Tibial nerve (tissue), 4 donors: Measurements from ENCODE around the gene FLVCR2. TPM values are rescaled to one million over a fixed set of nuclear protein-coding genes. Genes with fewer than 3 reads are reported as not detected.

Experiments
- DNase-seq, 2 donors: peaks; one replicate each; pipeline ENCODE4 v3.0.0-alpha.2; 2019; ENCODE audit warnings: low spot score in 2 of 2
- H3K27ac ChIP-seq, 4 donors: fragments of 200-600 bp; sonication (generic) in 3 of 4; one replicate each; pipeline ENCODE4 v1.5.1; 2017 to 2019; ENCODE audit warnings: mild to moderate bottlenecking in 1 of 4
- H3K27me3 ChIP-seq, 2 donors: fragments of 200-600 bp; sonication (generic) in 1 of 2; one replicate each; pipeline versions ENCODE4 v1.5.1 to v1.6.0; 2017 to 2019
- H3K36me3 ChIP-seq, 3 donors: fragments of 200-600 bp; sonication (generic); one replicate each; pipeline ENCODE4 v1.5.1; 2018 to 2019
- H3K4me1 ChIP-seq, 4 donors: fragments of 200-600 bp; sonication (generic) in 3 of 4; one replicate each; pipeline ENCODE4 v1.5.1; 2017 to 2019
- H3K4me3 ChIP-seq, 4 donors: fragments of 200-600 bp; sonication (generic) in 3 of 4; one replicate each; pipeline ENCODE4 v1.5.1; 2017 to 2019; ENCODE audit warnings: mild to moderate bottlenecking in 1 of 4, moderate library complexity in 1 of 4
- H3K9me3 ChIP-seq, 4 donors: fragments of 200-600 bp; sonication (generic) in 3 of 4; one replicate each; pipeline ENCODE4 v1.5.1; 2017 to 2019
- CTCF ChIP-seq, 5 experiments: fragments of 200-600 bp in 3 of 5; fragments of 450-650 bp in 2 of 5; sonication (generic) in 3 of 5; IDR thresholded peaks; one replicate each; pipeline ENCODE4 v1.5.1; 2016 to 2019; ENCODE audit warnings: antibody characterized with exemption in 5 of 5, mild to moderate bottlenecking in 3 of 5, moderate library complexity in 2 of 5
- EP300 ChIP-seq, 2 donors: sonication (generic); formaldehyde crosslinking; IDR thresholded peaks; one replicate each; pipeline ENCODE4 v1.6.1; 2017; ENCODE audit warnings: antibody characterized with exemption in 2 of 2, mild to moderate bottlenecking in 1 of 2
- POLR2A ChIP-seq, 2 donors: fragments of 450-650 bp; IDR thresholded peaks; one replicate each; pipeline ENCODE4 v1.6.1; 2017; ENCODE audit warnings: antibody characterized with exemption in 2 of 2, mild to moderate bottlenecking in 2 of 2, moderate library complexity in 2 of 2
- WGBS, 2 donors: methylation state at CpG; one replicate each; pipeline ENCODE4 v1.1.5; 2018; 5-methylcytosine and 5-hydroxymethylcytosine counted together
- total RNA-seq, 4 donors: library from RNA; depleted of rRNA; stranded (reverse); fragments of >200 nt; gene quantifications; one replicate each; pipeline ENCODE4 v1.1.0, GENCODE V29; 2016

FLVCR2 gene
- total RNA-seq, 4 donors from 2014 or later, result 65.9 to 86.1 (median 74.4) TPM

DNA sequence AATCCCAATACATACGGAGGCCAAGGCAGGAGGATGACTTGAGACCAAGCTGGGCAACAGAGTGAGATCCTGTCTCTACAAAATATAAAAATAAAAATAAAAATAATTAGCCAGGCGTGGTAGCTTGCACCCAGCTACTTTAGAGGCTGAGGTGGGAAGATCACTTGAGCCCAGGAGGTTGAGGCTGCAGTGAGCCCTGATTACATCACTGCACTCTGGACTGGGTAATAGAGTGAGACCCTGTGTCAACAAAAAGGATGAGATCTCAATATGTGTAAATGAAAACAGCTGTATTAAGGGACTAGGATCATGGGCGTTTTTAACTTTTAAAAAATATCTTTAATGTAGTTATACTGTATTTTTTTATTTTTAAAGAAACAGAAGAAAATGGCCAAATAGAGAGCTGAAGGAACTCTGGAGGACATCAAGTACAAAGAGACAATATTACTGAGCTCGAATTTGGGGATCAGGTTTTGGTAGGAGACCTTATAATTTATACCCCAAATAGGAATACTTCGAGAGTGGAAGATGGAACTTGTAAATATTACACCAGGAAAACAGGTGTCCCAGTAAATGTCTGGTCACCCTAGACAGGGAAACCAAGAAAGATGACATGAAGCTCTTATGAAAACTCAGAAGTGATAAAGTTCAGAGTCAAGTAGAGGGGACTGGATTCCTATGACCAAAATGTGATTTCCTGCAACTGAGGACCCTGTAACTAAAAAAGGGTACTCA is 43.1 kb upstream of the FLVCR2 start:
- no peaks in the 10 kb centered on the region for H3K27me3 ChIP-seq
- no peak for DNase-seq
- no peak for TF ChIP-seq CTCF (IDR thresholded peaks at IDR 0.05)
- TF ChIP-seq EP300 (IDR thresholded peaks at IDR 0.05), result no peak
- TF ChIP-seq POLR2A (IDR thresholded peaks at IDR 0.05), result no peak
- H3K4me3 ChIP-seq, result no peak overlapping the region
- WGBS, 2 donors, result 84 to 85% methylated on average over 5 of the region's 5 CpGs
- peak overlapping the region in 3 of 4 donors; percentile 19 to 75 (median 73) for H3K27ac ChIP-seq
- no peaks in the 10 kb centered on the region for H3K36me3 ChIP-seq
- H3K4me1 ChIP-seq, result peaks cover 0 to 18% (median 4%) of the 10 kb centered on the region in 4 donors
- H3K9me3 ChIP-seq, result no peaks in the 10 kb centered on the region

- TF ChIP-seq POLR2A (IDR thresholded peaks at IDR 0.05) (no peak), CTCF (IDR thresholded peaks at IDR 0.05) (no peak), EP300 (IDR thresholded peaks at IDR 0.05) (no peak)
- H3K4me3 ChIP-seq, result no peak overlapping the region
- no peaks in the 10 kb centered on the region for H3K36me3 ChIP-seq
- peak overlapping the region in 2 of 4 donors; percentile 36 to 82 for H3K27ac ChIP-seq
- 46 to 48% methylated on average over 4 of the region's 4 CpGs for WGBS, 2 donors
- H3K4me1 ChIP-seq, result peaks cover 0 to 19% (median 4%) of the 10 kb centered on the region in 4 donors
- no peak for DNase-seq
- no peaks in the 10 kb centered on the region for H3K9me3 ChIP-seq
- H3K27me3 ChIP-seq, result no peaks in the 10 kb centered on the region
Measured at GRCh38 chr14:75537071-75537470, 41.3 kb upstream of the FLVCR2 start.

DNA sequence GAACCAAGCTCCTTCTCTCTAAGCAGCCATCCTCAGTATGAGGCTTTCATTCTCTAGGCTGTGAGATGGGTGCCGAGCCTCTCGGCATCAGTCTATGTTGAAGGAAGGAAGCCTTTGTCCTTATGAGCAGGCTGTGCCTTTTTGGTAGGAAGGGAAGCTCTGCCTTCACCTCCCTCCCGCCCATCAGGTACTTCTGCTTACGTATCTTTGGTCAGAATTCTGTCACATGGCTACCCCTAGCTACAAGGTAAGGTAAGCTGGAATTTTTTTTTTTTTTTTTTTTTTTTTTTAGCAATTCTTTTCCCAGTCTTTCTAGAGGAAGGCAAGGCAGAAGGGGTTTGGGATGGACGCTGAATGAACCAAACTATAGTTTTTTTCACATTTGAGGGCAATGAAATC is 39.3 kb upstream of the FLVCR2 start:
- WGBS, 2 donors, result 90 to 93% methylated on average over 5 of the region's 5 CpGs
- TF ChIP-seq CTCF (IDR thresholded peaks at IDR 0.05) (no peak), POLR2A (IDR thresholded peaks at IDR 0.05) (no peak), EP300 (IDR thresholded peaks at IDR 0.05) (no peak)
- no peaks in the 10 kb centered on the region for H3K9me3 ChIP-seq
- no peak overlapping the region for H3K4me3 ChIP-seq
- H3K36me3 ChIP-seq, result no peaks in the 10 kb centered on the region
- H3K27me3 ChIP-seq, result no peaks in the 10 kb centered on the region
- H3K4me1 ChIP-seq, result peaks cover 0 to 37% (median 6%) of the 10 kb centered on the region in 4 donors
- no peak for DNase-seq
- no peak overlapping the region for H3K27ac ChIP-seq

- 74 to 82% methylated on average over 17 of the region's 17 CpGs for WGBS, 2 donors
- H3K27me3 ChIP-seq, result no peaks in the 10 kb centered on the region
- no peak overlapping the region for H3K4me3 ChIP-seq
- peaks cover 0 to 37% (median 6%) of the 10 kb centered on the region in 4 donors for H3K4me1 ChIP-seq
- no peak for DNase-seq
- TF ChIP-seq POLR2A (IDR thresholded peaks at IDR 0.05) (no peak), CTCF (IDR thresholded peaks at IDR 0.05) (no peak), EP300 (IDR thresholded peaks at IDR 0.05) (no peak)
- H3K36me3 ChIP-seq, result no peaks in the 10 kb centered on the region
- no peaks in the 10 kb centered on the region for H3K9me3 ChIP-seq
- no peak overlapping the region for H3K27ac ChIP-seq
Measured at GRCh38 chr14:75539561-75540478, 38.6 kb upstream of the FLVCR2 start.

GRCh38 chr14:75540479-75540851 is 38.0 kb upstream of the FLVCR2 start:
- Histone ChIP-seq H3K4me1 (peaks cover 0 to 35% (median 6%) of the 10 kb centered on the region in 4 donors), H3K27me3 (no peaks in the 10 kb centered on the region), H3K27ac (no peak overlapping the region), H3K9me3 (no peaks in the 10 kb centered on the region), H3K4me3 (no peak overlapping the region), H3K36me3 (no peaks in the 10 kb centered on the region)
- TF ChIP-seq CTCF (IDR thresholded peaks at IDR 0.05) (no peak), EP300 (IDR thresholded peaks at IDR 0.05) (no peak), POLR2A (IDR thresholded peaks at IDR 0.05) (no peak)
- DNase-seq, result no peak
- 80% methylated on average over 7 of the region's 7 CpGs for WGBS, 2 donors
